ENCODE data around the gene TNPO1.

- TF ChIP-seq CTCF (IDR thresholded peaks at IDR 0.05) (no peak), ZFX (IDR thresholded peaks at IDR 0.05; ENCODE audit: borderline replicate concordance) (no peak)
These were observed 19.2 kb downstream of the TNPO1 start for GRCh38 chr5:72835633-72836032.

Data from 22Rv1 (cell line).